ENCODE results near the gene PPFIA2.

The PPFIA2 gene

DNA sequence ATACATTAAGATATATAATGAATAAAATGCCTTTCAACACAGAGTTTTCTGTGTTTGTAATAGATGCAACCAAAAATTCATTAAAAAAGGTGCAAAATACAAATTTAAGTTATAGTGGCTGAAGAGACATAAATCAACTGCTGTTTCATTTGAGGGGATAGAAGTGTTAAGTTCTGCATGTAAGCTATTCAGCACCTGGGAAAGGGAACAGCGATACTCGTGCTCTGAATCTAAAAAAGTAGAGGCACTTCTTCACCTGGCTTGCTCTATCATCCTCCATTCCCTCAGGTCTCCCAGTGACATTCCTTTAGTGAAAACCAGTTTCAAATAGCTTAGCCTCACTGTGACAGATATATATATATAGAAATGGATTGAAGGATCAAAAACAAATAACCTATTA is 458.7 kb downstream of the PPFIA2 start:
- TF ChIP-seq, protein P1, sequence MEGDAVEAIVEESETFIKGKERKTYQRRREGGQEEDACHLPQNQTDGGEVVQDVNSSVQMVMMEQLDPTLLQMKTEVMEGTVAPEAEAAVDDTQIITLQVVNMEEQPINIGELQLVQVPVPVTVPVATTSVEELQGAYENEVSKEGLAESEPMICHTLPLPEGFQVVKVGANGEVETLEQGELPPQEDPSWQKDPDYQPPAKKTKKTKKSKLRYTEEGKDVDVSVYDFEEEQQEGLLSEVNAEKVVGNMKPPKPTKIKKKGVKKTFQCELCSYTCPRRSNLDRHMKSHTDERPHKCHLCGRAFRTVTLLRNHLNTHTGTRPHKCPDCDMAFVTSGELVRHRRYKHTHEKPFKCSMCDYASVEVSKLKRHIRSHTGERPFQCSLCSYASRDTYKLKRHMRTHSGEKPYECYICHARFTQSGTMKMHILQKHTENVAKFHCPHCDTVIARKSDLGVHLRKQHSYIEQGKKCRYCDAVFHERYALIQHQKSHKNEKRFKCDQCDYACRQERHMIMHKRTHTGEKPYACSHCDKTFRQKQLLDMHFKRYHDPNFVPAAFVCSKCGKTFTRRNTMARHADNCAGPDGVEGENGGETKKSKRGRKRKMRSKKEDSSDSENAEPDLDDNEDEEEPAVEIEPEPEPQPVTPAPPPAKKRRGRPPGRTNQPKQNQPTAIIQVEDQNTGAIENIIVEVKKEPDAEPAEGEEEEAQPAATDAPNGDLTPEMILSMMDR (IDR thresholded peaks at IDR 0.05; ENCODE audit: control extremely low read depth, extremely low read depth, low read depth, missing control alignments): no peak
- ChIA-PET POLR2A (no interaction called here), CTCF (interaction anchor here (2.7 kb wide), 1 partner anchor 9 kb away, joined by 6 read pairs; no protein-coding TSS in a partner anchor)
- DNase-seq (ENCODE audit: extremely low spot score): no peak

- DNase-seq (ENCODE audit: extremely low spot score): no peak
- TF ChIP-seq, protein P1 (IDR thresholded peaks at IDR 0.05; ENCODE audit: control extremely low read depth, extremely low read depth, low read depth, missing control alignments): no peak
- POLR2A ChIA-PET: no interaction called here
- CTCF ChIA-PET: interaction anchor here (1.3 kb wide), 2 partner anchors 14 to 40 kb away, joined by 4 to 5 read pairs; no protein-coding TSS in a partner anchor
Observed at GRCh38 chr12:81297601-81298000, 461.5 kb downstream of the PPFIA2 start.

GRCh38 chr12:81296556-81297305 is 462.4 kb downstream of the PPFIA2 start:
- ChIA-PET CTCF (interaction anchor here (1.3 to 2.7 kb wide), 3 partner anchors 9 to 39 kb away, joined by 4 to 8 read pairs (median 5); no protein-coding TSS in a partner anchor), POLR2A (no interaction called here)
- no peak for DNase-seq (ENCODE audit: extremely low spot score)

DNA sequence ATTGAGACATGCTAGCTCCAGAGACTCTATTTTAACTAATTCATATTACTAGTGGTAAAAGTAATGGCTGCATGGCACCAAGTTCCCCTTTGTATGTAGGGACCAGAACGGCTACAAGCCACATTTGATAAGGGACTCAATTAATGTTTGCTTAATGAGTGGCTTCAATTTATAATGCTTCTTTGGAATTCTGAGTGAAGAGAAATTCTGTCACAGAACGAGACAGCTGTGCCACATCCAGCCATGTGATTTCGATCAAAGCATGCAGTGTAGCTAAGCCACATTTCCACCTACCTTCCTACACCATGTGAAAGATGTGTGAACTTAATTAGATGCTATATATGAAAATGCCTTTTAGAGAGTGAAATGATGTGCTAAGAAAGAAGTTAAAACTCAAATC is 463.9 kb downstream of the PPFIA2 start:
- TF ChIP-seq, protein P1 (IDR thresholded peaks at IDR 0.05; ENCODE audit: control extremely low read depth, extremely low read depth, low read depth, missing control alignments): no peak
- POLR2A ChIA-PET: no interaction called here
- no peak for DNase-seq (ENCODE audit: extremely low spot score)
- CTCF ChIA-PET: interaction anchor here (1.0 to 2.7 kb wide), 3 partner anchors 8 to 10 kb away, joined by 3 to 8 read pairs (median 4); no protein-coding TSS in a partner anchor

More at GRCh38 chr12:81296556-81297305, 462.4 kb downstream of the PPFIA2 start:
- TF ChIP-seq, protein P1 (IDR thresholded peaks at IDR 0.05; ENCODE audit: control extremely low read depth, extremely low read depth, low read depth, missing control alignments): no peak

DNA sequence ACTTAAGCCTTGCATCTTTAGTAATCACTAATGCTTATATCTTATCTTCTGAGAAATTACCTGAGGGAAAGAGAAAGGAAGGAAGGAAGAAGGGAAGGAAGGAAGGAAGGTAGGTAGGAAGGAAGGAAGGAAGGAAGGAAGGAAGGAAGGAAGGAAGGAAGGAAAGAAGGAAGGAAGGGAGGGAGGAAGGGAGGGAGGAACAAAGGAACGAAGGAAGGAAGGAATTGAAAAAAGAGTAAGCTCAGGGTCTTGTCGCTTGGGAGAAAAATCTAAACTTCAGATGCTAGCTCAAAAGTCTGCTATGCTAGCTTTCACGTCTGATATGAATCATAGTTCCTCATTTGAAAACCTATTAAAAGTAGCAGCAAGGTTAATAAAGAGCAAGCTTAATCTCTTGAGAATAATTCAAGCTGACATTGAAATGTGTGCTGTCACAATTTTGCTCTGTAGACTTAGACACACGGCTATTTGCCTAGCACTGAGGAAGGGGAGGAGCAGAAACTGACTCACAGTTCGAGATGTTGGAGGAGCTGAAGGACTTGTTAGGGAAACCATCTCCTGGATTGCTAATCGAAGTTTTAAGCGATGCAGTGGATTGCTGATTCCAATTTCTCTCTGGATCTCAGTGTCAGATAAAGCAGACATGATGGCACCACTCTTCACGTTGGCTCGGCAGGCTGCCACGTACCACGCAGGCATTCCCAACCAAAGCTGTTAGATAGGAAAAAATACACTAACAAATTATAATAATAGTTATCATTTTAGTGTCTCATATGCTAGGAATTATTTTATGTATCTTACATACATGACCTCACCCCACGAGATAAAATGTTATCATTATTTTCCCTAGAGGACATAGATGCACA is 464.6 kb downstream of the PPFIA2 start:
- TF ChIP-seq, protein P1 (IDR thresholded peaks at IDR 0.05; ENCODE audit: control extremely low read depth, extremely low read depth, low read depth, missing control alignments): no peak
- ChIA-PET POLR2A (no interaction called here), CTCF (interaction anchor here (1.0 to 2.7 kb wide), 3 partner anchors 8 to 11 kb away, joined by 3 to 8 read pairs (median 4); no protein-coding TSS in a partner anchor)
- no peak for DNase-seq (ENCODE audit: extremely low spot score)

- ChIA-PET POLR2A (no interaction called here), CTCF (no interaction called here)
- TF ChIP-seq, protein P1 (IDR thresholded peaks at IDR 0.05; ENCODE audit: control extremely low read depth, extremely low read depth, low read depth, missing control alignments): no peak
- no peak for DNase-seq (ENCODE audit: extremely low spot score)
Observed at GRCh38 chr12:81288651-81289050, 470.5 kb downstream of the PPFIA2 start.
